ENCODE data around the gene DBH.

The DBH gene

DNA sequence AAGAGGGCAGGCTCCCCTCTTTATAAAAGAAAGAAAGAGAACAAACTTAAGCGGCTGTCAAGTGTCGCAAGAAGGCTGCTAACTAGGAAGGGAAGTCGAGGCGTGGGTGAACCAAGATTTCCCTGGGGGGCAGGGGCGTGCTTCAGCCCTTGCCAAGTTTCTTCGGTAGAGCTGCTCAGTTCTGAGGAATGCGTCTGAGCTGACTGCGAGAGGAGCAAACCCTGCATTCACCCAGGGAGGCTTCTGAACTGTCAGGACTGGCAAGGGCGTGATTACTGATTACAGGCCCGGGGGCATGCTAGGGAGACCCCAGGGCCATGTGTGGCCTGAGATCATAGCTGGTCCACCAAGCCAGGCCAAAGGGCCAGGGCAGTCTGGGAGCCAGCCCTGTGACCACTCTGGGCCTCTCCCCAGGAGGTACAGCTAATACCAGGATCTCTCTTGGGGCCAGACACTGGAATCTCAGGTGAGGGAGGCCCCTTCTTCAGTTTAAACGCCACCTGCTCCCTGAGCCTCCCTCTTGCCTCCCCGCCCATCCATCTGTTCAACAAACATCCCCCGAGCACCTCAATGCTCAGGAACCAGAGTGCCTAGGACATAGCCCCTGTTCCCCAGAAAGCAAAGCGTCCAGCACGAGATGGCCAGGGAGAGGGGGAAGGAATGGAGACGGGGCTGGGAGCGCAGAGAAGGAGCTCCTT, 71.1 kb downstream of the DBH start:
- H3K27ac ChIP-seq (ENCODE audit: low read depth, low read length) = no peak overlapping the region
- H3K4me3 ChIP-seq (ENCODE audit: low read depth, low read length) = no peak overlapping the region

GRCh38 chr9:133707763-133708245, 71.6 kb downstream of the DBH start:
- Histone ChIP-seq H3K9ac (ENCODE audit: low read depth, low read length) (no peak overlapping the region), H3K36me3 (ENCODE audit: control insufficient read depth, insufficient read depth, low read length) (no peaks in the 10 kb centered on the region), H3K27ac (ENCODE audit: low read depth, low read length) (no peak overlapping the region), H3K4me3 (ENCODE audit: low read depth, low read length) (no peak overlapping the region), H3K9me3 (ENCODE audit: control insufficient read depth, insufficient read depth, low read length) (no peaks in the 10 kb centered on the region), H3K27me3 (ENCODE audit: control insufficient read depth, insufficient read depth, low read length) (no peaks in the 10 kb centered on the region), H3K4me1 (ENCODE audit: control insufficient read depth, insufficient read depth, low read length) (0 out of 2 replicates have a peak, but pooled peaks cover under 1% of the 10 kb centered on the region)

More for the DNA sequence above, 71.1 kb downstream of the DBH start:
- Histone ChIP-seq H3K27me3 (ENCODE audit: control insufficient read depth, insufficient read depth, low read length) (no peaks in the 10 kb centered on the region), H3K36me3 (ENCODE audit: control insufficient read depth, insufficient read depth, low read length) (no peaks in the 10 kb centered on the region), H3K9ac (ENCODE audit: low read depth, low read length) (no peak overlapping the region), H3K9me3 (ENCODE audit: control insufficient read depth, insufficient read depth, low read length) (no peaks in the 10 kb centered on the region), H3K4me1 (ENCODE audit: control insufficient read depth, insufficient read depth, low read length) (0 out of 2 replicates have a peak, but pooled peaks cover 7% of the 10 kb centered on the region)

DNA sequence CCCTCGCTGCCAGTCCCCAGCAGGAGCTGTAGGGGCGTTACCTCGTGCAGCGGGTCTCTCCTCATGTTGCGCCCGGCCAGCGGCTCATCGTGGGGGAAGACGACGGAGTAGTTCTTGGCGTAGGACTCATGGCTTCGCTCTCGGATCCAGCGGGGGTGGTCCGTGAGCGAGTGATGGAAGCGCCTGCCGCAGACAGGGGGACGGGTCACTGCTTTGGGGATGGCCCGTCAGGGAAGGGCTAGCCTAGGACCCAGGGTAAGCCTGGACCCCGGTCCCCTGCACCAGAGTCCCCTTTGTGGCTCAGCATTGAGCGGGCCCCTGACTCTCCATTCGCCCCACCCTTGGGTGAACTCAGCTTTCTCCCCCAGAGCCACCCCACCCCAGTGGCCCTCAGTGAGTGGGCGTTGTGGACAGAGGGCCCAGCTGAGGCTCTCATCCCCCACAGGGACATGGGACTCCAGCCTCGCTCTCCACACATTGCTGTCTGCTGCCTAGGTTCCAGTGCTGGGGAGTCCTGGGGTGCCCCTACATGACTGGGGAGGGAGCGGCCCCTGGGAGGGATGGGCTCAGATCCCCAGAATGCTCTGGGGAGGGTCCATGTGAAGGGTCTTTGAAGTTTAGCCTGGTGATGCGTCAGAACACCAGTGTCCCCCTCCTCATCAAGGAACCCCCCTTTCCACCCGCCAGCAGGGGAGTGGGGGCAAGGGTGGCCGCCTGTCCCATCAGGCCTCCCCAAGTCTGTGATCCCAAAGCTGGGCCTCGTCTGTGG, 72.3 kb downstream of the DBH start:
- Histone ChIP-seq H3K4me3 (ENCODE audit: low read depth, low read length) (no peak overlapping the region), H3K9me3 (ENCODE audit: control insufficient read depth, insufficient read depth, low read length) (no peaks in the 10 kb centered on the region), H3K27me3 (ENCODE audit: control insufficient read depth, insufficient read depth, low read length) (no peaks in the 10 kb centered on the region), H3K4me1 (ENCODE audit: control insufficient read depth, insufficient read depth, low read length) (no peaks in the 10 kb centered on the region), H3K36me3 (ENCODE audit: control insufficient read depth, insufficient read depth, low read length) (no peaks in the 10 kb centered on the region), H3K27ac (ENCODE audit: low read depth, low read length) (no peak overlapping the region), H3K9ac (ENCODE audit: low read depth, low read length) (no peak overlapping the region)

All from HUES48 (cell line).